IPS DF 19.7 (cell line): Measurements from ENCODE around the gene HERC2.

Experiments
- DNase-seq: peaks from one replicate; pipeline ENCODE4 v3.0.0-alpha.2; 2013; ENCODE audit warnings: low read depth, low spot score

Gene HERC2

GRCh38 chr15:28113394-28114113 is 208.4 kb downstream of the HERC2 start:
- no peak for DNase-seq

- no peak for DNase-seq
These were observed 209.0 kb downstream of the HERC2 start for GRCh38 chr15:28112962-28113361.

GRCh38 chr15:28112101-28112760 is 209.7 kb downstream of the HERC2 start:
- no peak for DNase-seq

- no peak for DNase-seq
These were observed 210.4 kb downstream of the HERC2 start for GRCh38 chr15:28111543-28111942.

GRCh38 chr15:28110481-28110881 is 211.5 kb downstream of the HERC2 start:
- DNase-seq: no peak

- DNase-seq: no peak
These were observed 212.1 kb downstream of the HERC2 start for GRCh38 chr15:28109626-28110455.

- DNase-seq: no peak
These were observed 214.1 kb downstream of the HERC2 start for GRCh38 chr15:28107904-28108275.

- DNase-seq: no peak
These were observed 214.7 kb downstream of the HERC2 start for GRCh38 chr15:28107111-28107903.

- DNase-seq: no peak
These were observed 215.5 kb downstream of the HERC2 start for GRCh38 chr15:28106294-28107110.

- DNase-seq: no peak
These were observed 216.2 kb downstream of the HERC2 start for GRCh38 chr15:28105793-28106192.

GRCh38 chr15:28105224-28105791 is 216.7 kb downstream of the HERC2 start:
- no peak for DNase-seq

- no peak for DNase-seq
These were observed 217.7 kb downstream of the HERC2 start for GRCh38 chr15:28104326-28104725.

- DNase-seq: no peak
These were observed 218.1 kb downstream of the HERC2 start for GRCh38 chr15:28103831-28104230.

GRCh38 chr15:28101983-28102441 is 220.0 kb downstream of the HERC2 start:
- DNase-seq: no peak

GRCh38 chr15:28101201-28101600 is 220.8 kb downstream of the HERC2 start:
- DNase-seq: no peak

GRCh38 chr15:28100516-28101195 is 221.3 kb downstream of the HERC2 start:
- no peak for DNase-seq

GRCh38 chr15:28099555-28100140 is 222.3 kb downstream of the HERC2 start:
- DNase-seq: no peak

GRCh38 chr15:28098766-28099554 is 223.0 kb downstream of the HERC2 start, which contains the start of gene OCA2:
Gene OCA2 (minus strand): TSS chr15:28099315. CDS start chr15:28081874, 17,441 bp downstream.
- no peak for DNase-seq
